ENCODE measurements around the gene NOSTRIN. TPM values are rescaled to one million over a fixed set of nuclear protein-coding genes. Genes with fewer than 3 reads are reported as not detected.
"Not testable (repeated sequence)": the region's sequence is repeated elsewhere in the genome, so short reads cannot be mapped to it uniquely, and the experiment has no call there.

NOSTRIN gene
- total RNA-seq, 2 experiments from 2014 or later: not detected

- not testable (repeated sequence) for H3K4me3 Mint-ChIP-seq, DNase-seq, H3K4me1 Mint-ChIP-seq, H3K27ac Mint-ChIP-seq, H3K27me3 Mint-ChIP-seq
- peaks cover 13% of the 10 kb centered on the region for H3K9me3 Mint-ChIP-seq
- peaks cover 59% of the 10 kb centered on the region for H3K36me3 Mint-ChIP-seq
Observed at GRCh38 chr2:168867164-168867563, 64.7 kb downstream of the NOSTRIN start.

DNA sequence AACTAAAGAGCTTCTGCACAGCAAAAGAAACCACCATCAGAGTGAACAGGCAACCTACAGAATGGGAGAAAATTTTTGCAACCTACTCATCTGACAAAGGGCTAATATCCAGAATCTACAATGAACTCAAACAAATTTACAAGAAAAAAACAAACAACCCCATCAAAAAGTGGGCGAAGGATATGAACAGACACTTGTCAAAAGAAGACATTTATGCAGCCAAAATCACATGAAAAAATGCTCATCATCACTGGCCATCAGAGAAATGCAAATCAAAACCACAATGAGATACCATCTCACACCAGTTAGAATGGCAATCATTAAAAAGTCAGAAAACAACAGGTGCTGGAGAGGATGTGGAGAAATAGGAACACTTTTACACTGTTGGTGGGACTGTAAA lies 67.9 kb downstream of the NOSTRIN start:
- H3K27ac Mint-ChIP-seq: not testable (repeated sequence)
- H3K36me3 Mint-ChIP-seq: peaks cover 45% of the 10 kb centered on the region

GRCh38 chr2:168870824-168871223 lies 68.4 kb downstream of the NOSTRIN start:
- Mint-ChIP-seq H3K9me3 (peaks cover 12% of the 10 kb centered on the region), H3K36me3 (peaks cover 40% of the 10 kb centered on the region)
- not testable (repeated sequence) for H3K27me3 Mint-ChIP-seq, H3K4me3 Mint-ChIP-seq, H3K27ac Mint-ChIP-seq, H3K4me1 Mint-ChIP-seq, DNase-seq

More for the DNA sequence above, 67.9 kb downstream of the NOSTRIN start:
- not testable (repeated sequence) for H3K4me1 Mint-ChIP-seq, H3K27me3 Mint-ChIP-seq, DNase-seq, H3K4me3 Mint-ChIP-seq
- peaks cover 13% of the 10 kb centered on the region for H3K9me3 Mint-ChIP-seq

- Mint-ChIP-seq H3K4me1 (no peaks in the 10 kb centered on the region), H3K4me3 (no peak overlapping the region), H3K9me3 (no peaks in the 10 kb centered on the region), H3K36me3 (peaks cover 21% of the 10 kb centered on the region), H3K27ac (no peak overlapping the region), H3K27me3 (no peaks in the 10 kb centered on the region)
- no peak for DNase-seq
Observed at GRCh38 chr2:168874368-168875054, 72.1 kb downstream of the NOSTRIN start.

DNA sequence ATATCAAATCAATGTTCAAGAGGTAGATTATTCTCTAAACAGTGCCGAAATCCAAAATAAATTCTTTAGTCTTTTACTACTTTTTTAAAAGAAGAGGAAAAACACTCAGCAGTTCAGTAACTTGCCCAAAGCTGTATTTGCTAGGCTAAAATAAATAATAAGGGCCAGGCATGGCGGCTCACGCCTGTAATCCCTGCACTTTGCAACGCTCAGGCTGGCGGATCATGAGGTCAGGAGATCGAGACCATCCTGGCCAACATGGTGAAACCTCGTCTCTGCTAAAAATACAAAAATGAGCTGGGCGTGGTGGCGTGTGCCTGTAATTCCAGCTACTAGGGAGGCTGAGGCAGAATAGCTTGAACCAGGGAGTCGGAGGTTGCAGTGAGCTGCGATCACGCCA lies 79.7 kb downstream of the NOSTRIN start:
- DNase-seq, H3K27ac Mint-ChIP-seq, H3K4me1 Mint-ChIP-seq, H3K4me3 Mint-ChIP-seq, H3K27me3 Mint-ChIP-seq, H3K9me3 Mint-ChIP-seq: not testable (repeated sequence)
- peaks cover 21% of the 10 kb centered on the region for H3K36me3 Mint-ChIP-seq

DNA sequence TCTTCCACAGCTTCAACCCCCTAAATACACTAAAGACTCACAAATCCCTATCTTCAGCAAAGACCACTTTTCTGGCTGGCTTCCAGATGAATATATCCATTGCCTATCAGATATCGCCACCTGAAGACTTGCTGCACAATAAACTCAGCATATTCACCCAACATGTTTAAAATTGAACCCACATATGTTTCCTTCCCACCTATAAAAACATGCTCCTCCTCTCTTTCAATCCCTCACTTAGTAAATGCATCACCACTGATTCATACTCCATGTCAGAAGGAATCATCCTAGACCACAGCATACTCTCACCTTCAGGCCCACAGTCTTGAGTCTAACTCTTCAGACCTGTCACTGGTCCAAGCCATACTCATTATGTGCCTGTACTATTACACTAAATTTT lies 82.5 kb downstream of the NOSTRIN start:
- Mint-ChIP-seq H3K36me3 (peaks cover 33% of the 10 kb centered on the region), H3K27ac (no peak overlapping the region), H3K4me1 (peaks cover 9% of the 10 kb centered on the region), H3K4me3 (no peak overlapping the region), H3K27me3 (no peaks in the 10 kb centered on the region), H3K9me3 (no peaks in the 10 kb centered on the region)
- DNase-seq: no peak

GRCh38 chr2:168889635-168890005 lies 87.2 kb downstream of the NOSTRIN start:
- no peaks in the 10 kb centered on the region for H3K9me3 Mint-ChIP-seq
- H3K4me1 Mint-ChIP-seq: peaks cover 14% of the 10 kb centered on the region
- no peak for DNase-seq
- peak overlapping the region; percentile 93 for H3K4me3 Mint-ChIP-seq
- peaks cover 28% of the 10 kb centered on the region for H3K36me3 Mint-ChIP-seq
- H3K27me3 Mint-ChIP-seq: peaks cover 21% of the 10 kb centered on the region
- H3K27ac Mint-ChIP-seq: peak overlapping the region; percentile 26

DNA sequence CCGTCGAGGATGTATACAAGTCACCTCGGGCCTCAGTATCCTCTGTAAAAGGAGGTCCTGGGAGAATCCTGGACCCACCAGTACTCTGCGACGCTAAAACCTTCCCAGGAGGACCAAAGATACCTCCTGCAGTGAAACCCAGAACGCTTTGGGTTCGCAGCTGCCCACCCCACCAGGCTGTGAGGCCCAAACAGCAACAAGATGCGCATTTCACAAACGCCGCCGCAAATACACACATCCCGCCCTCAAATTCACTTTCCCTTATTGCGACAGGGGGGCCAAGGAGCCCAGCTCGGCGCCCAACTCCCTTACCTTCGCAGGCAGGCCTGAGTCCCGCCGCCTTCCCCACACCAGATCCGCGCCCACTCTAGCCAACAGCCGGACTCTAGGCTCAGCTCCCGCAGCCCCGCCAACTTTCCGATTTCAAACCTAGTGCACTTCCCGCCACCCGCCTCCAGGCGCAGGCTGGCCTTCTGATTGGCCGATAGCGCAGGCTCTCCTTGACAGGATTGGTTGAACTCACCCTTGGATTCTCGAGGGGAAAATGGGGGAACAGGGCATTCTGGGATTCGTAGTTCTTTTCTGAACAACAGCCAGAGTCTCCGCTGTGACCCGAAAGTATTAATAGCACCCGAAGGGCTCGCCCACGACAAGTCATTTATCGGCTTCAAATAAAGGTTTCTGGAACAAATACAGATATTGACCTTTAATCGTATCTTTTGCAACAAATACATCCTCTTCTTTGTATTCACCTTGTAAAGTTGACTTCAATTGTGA lies 87.8 kb downstream of the NOSTRIN start, which contains the start of gene SPC25:
TSS of gene SPC25 (minus strand) at position 425 of the 777 bp plus-strand sequence. CDS start 911 bp downstream, outside the sequence.
- H3K27me3 Mint-ChIP-seq: peaks cover 21% of the 10 kb centered on the region
- H3K4me1 Mint-ChIP-seq: peaks cover 13% of the 10 kb centered on the region
- peak; percentile 88 for DNase-seq
- peak within 1 kb of the TSS; percentile 93 for H3K4me3 Mint-ChIP-seq
- H3K9me3 Mint-ChIP-seq: no peaks in the 10 kb centered on the region
- peaks cover 26% of the 10 kb centered on the region for H3K36me3 Mint-ChIP-seq
- peak within 1 kb of the TSS; percentile 85 for H3K27ac Mint-ChIP-seq

- Mint-ChIP-seq H3K36me3 (peaks cover 13% of the 10 kb centered on the region), H3K27ac (no peak overlapping the region), H3K4me1 (peaks cover 9% of the 10 kb centered on the region), H3K4me3 (no peak overlapping the region), H3K27me3 (peaks cover 21% of the 10 kb centered on the region), H3K9me3 (no peaks in the 10 kb centered on the region)
- DNase-seq: no peak
Observed at GRCh38 chr2:168892327-168892726, 89.9 kb downstream of the NOSTRIN start.

DNA sequence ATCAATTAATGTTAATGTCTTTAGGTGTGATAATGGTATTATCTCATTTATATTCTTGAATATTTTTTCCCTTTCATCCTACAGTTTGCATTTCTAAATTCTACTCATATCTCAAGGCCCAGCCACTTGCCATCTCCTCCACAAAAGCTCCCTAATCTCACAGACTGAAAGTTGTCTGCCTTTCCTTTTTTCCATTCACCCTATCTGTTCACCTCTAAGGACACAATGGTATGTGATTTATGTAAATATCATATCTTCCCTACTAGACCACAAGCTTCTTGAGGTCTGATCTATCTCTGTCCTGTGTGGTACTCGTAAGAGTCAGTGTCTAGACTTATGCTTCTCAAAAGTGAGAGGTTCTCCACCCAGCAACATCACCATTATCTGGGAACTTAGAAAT lies 91.7 kb downstream of the NOSTRIN start:
- Mint-ChIP-seq H3K27ac (no peak overlapping the region), H3K9me3 (no peaks in the 10 kb centered on the region), H3K36me3 (peaks cover 8% of the 10 kb centered on the region), H3K27me3 (peaks cover 21% of the 10 kb centered on the region), H3K4me1 (peaks cover 8% of the 10 kb centered on the region), H3K4me3 (no peak overlapping the region)
- DNase-seq: no peak

GRCh38 chr2:168894720-168895119 lies 92.3 kb downstream of the NOSTRIN start:
- H3K9me3 Mint-ChIP-seq: no peaks in the 10 kb centered on the region
- peaks cover 5% of the 10 kb centered on the region for H3K36me3 Mint-ChIP-seq
- H3K4me1 Mint-ChIP-seq: peaks cover 5% of the 10 kb centered on the region
- H3K4me3 Mint-ChIP-seq: no peak overlapping the region
- peaks cover 21% of the 10 kb centered on the region for H3K27me3 Mint-ChIP-seq
- no peak overlapping the region for H3K27ac Mint-ChIP-seq
- DNase-seq: no peak

- peaks cover 15% of the 10 kb centered on the region for H3K27me3 Mint-ChIP-seq
- no peak overlapping the region for H3K27ac Mint-ChIP-seq
- DNase-seq: no peak
- no peaks in the 10 kb centered on the region for H3K36me3 Mint-ChIP-seq
- peaks cover 1% of the 10 kb centered on the region for H3K4me1 Mint-ChIP-seq
- no peaks in the 10 kb centered on the region for H3K9me3 Mint-ChIP-seq
- H3K4me3 Mint-ChIP-seq: no peak overlapping the region
Observed at GRCh38 chr2:168895771-168896170, 93.3 kb downstream of the NOSTRIN start.

DNA sequence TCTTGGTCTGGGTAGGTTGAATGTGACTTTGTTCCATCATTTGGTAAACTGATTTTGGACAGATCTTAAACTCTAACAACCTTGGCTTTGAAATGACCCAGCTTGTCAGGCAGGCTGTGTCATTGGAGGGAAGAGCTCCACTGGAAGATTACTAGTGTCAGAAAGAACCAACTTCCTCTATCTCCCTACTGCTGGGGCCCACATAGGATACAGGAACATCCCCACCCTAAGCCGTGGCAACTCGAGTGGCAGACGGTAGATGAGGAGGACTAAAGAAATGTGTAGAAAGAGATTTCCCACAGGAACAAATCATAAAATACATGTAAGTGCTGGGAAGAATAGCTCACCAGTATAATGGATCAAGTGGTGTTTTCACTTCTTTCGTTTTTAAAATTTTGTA lies 94.3 kb downstream of the NOSTRIN start:
- Mint-ChIP-seq H3K4me3 (no peak overlapping the region), H3K27me3 (peaks cover 12% of the 10 kb centered on the region), H3K4me1 (no peaks in the 10 kb centered on the region), H3K36me3 (no peaks in the 10 kb centered on the region), H3K9me3 (no peaks in the 10 kb centered on the region), H3K27ac (no peak overlapping the region)
- DNase-seq: no peak

DNA sequence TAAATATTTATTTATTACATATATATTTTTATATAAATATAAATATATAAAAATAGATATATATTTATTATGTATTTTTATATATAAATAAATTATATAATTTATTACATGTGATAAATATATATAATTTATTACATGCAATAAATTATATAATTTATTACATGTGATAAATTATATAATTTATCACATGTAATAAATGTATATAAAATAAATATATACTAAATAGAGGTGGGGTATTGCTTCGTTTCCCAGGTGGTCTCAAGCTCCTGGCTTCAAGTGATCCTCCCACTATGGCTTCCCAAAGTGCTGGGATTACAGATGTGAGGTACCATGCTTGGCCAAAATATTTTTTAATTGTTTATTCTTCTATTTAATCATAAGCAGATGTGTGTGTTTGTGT lies 95.0 kb downstream of the NOSTRIN start:
- Mint-ChIP-seq H3K27me3 (peaks cover 6% of the 10 kb centered on the region), H3K27ac (no peak overlapping the region), H3K4me3 (no peak overlapping the region), H3K36me3 (no peaks in the 10 kb centered on the region), H3K9me3 (no peaks in the 10 kb centered on the region), H3K4me1 (no peaks in the 10 kb centered on the region)
- no peak for DNase-seq

GRCh38 chr2:168901003-168901402 lies 98.6 kb downstream of the NOSTRIN start, which contains the start of gene G6PC2:
Gene G6PC2 (plus strand): TSS chr2:168901291. CDS start chr2:168901332, 41 bp downstream.
- no peak for DNase-seq
- no peak within 1 kb of the TSS for H3K4me3 Mint-ChIP-seq
- H3K36me3 Mint-ChIP-seq: no peaks in the 10 kb centered on the region
- H3K27ac Mint-ChIP-seq: no peak within 1 kb of the TSS
- no peaks in the 10 kb centered on the region for H3K27me3 Mint-ChIP-seq
- H3K9me3 Mint-ChIP-seq: no peaks in the 10 kb centered on the region
- no peaks in the 10 kb centered on the region for H3K4me1 Mint-ChIP-seq
